Nephron (organoid): ENCODE results near the gene ELK3.

Source experiments
- H3K27ac Mint-ChIP-seq, 3 experiments: 2 replicates each; pipeline ENCODE4 v1.8.0; 2020; ENCODE audit warnings: mixed read lengths in 3 of 3, mild to moderate bottlenecking in 2 of 3, moderate library complexity in 1 of 3
- H3K27me3 Mint-ChIP-seq: 2 replicates; pipeline ENCODE4 v1.8.0; 2021; ENCODE audit warnings: low read depth, mild to moderate bottlenecking, moderate library complexity, mixed read lengths
- H3K36me3 Mint-ChIP-seq: 2 replicates; pipeline ENCODE4 v1.8.0; 2020; ENCODE audit warnings: low read depth, mixed read lengths
- H3K4me1 Mint-ChIP-seq: 2 replicates; pipeline ENCODE4 v1.8.0; 2020; ENCODE audit warnings: mixed read lengths
- H3K4me3 Mint-ChIP-seq, 3 experiments: 2 replicates each; pipeline ENCODE4 v1.8.0; 2020; ENCODE audit warnings: mild to moderate bottlenecking in 3 of 3, mixed read lengths in 3 of 3, moderate library complexity in 2 of 3
- H3K9me3 Mint-ChIP-seq: 2 replicates; pipeline ENCODE4 v1.8.0; 2020; ENCODE audit warnings: mixed read lengths
- CTCF ChIP-seq, 3 experiments: fragments of 200-600 bp; sonication (generic); IDR thresholded peaks; one replicate each; pipeline ENCODE4 v1.5.0; 2021; ENCODE audit warnings: antibody characterized with exemption in 3 of 3; ENCODE audit not compliant: unreplicated experiment in 3 of 3

Gene ELK3

GRCh38 chr12:96258104-96258961 lies 64.2 kb downstream of the ELK3 start:
- Mint-ChIP-seq H3K36me3 (peaks cover 34% of the 10 kb centered on the region), H3K27me3 (no peaks in the 10 kb centered on the region), H3K27ac (peak overlapping the region in 1 of 3 experiments; percentile 45), H3K4me3 (no peak overlapping the region), H3K4me1 (no peaks in the 10 kb centered on the region), H3K9me3 (no peaks in the 10 kb centered on the region)
- TF ChIP-seq CTCF (IDR thresholded peaks at IDR 0.05; ENCODE audit: unreplicated experiment in 3 of 3): no peak

GRCh38 chr12:96260231-96260630 lies 66.1 kb downstream of the ELK3 start:
- H3K36me3 Mint-ChIP-seq: peaks cover 37% of the 10 kb centered on the region
- TF ChIP-seq CTCF (IDR thresholded peaks at IDR 0.05; ENCODE audit: unreplicated experiment in 3 of 3): no peak
- no peaks in the 10 kb centered on the region for H3K4me1 Mint-ChIP-seq
- H3K27ac Mint-ChIP-seq: no peak overlapping the region
- no peaks in the 10 kb centered on the region for H3K9me3 Mint-ChIP-seq
- H3K4me3 Mint-ChIP-seq: no peak overlapping the region
- H3K27me3 Mint-ChIP-seq: no peaks in the 10 kb centered on the region

GRCh38 chr12:96260644-96261043 lies 66.5 kb downstream of the ELK3 start:
- TF ChIP-seq CTCF (IDR thresholded peaks at IDR 0.05; ENCODE audit: unreplicated experiment in 3 of 3): no peak
- H3K27ac Mint-ChIP-seq: no peak overlapping the region
- H3K4me3 Mint-ChIP-seq: no peak overlapping the region
- H3K27me3 Mint-ChIP-seq: no peaks in the 10 kb centered on the region
- H3K4me1 Mint-ChIP-seq: no peaks in the 10 kb centered on the region
- peaks cover 38% of the 10 kb centered on the region for H3K36me3 Mint-ChIP-seq
- H3K9me3 Mint-ChIP-seq: no peaks in the 10 kb centered on the region

GRCh38 chr12:96261557-96261956 lies 67.4 kb downstream of the ELK3 start:
- H3K27me3 Mint-ChIP-seq: no peaks in the 10 kb centered on the region
- no peak overlapping the region for H3K4me3 Mint-ChIP-seq
- no peaks in the 10 kb centered on the region for H3K9me3 Mint-ChIP-seq
- peaks cover 41% of the 10 kb centered on the region for H3K36me3 Mint-ChIP-seq
- no peak overlapping the region for H3K27ac Mint-ChIP-seq
- TF ChIP-seq CTCF (IDR thresholded peaks at IDR 0.05; ENCODE audit: unreplicated experiment in 3 of 3): no peak
- no peaks in the 10 kb centered on the region for H3K4me1 Mint-ChIP-seq

- Mint-ChIP-seq H3K27me3 (no peaks in the 10 kb centered on the region), H3K9me3 (no peaks in the 10 kb centered on the region), H3K27ac (peak overlapping the region in 2 of 3 experiments; percentile 0 to 32), H3K4me3 (no peak overlapping the region), H3K36me3 (peaks cover 51% of the 10 kb centered on the region), H3K4me1 (no peaks in the 10 kb centered on the region)
- TF ChIP-seq CTCF (IDR thresholded peaks at IDR 0.05; ENCODE audit: unreplicated experiment in 3 of 3): no peak
These were observed 69.3 kb downstream of the ELK3 start for GRCh38 chr12:96263449-96263902.

GRCh38 chr12:96265400-96265799 lies 71.2 kb downstream of the ELK3 start:
- Mint-ChIP-seq H3K9me3 (no peaks in the 10 kb centered on the region), H3K27ac (no peak overlapping the region), H3K36me3 (peaks cover 61% of the 10 kb centered on the region), H3K27me3 (no peaks in the 10 kb centered on the region), H3K4me1 (no peaks in the 10 kb centered on the region), H3K4me3 (no peak overlapping the region)
- TF ChIP-seq CTCF (IDR thresholded peaks at IDR 0.05; ENCODE audit: unreplicated experiment in 3 of 3): no peak
